ENCODE measurements around the gene PDGFB. TPM values are rescaled to one million over a fixed set of nuclear protein-coding genes. Genes with fewer than 3 reads are reported as not detected.

The PDGFB gene
- total and polyA plus RNA-seq, 2 of the 4 experiments (the other 2 are of a cell fraction) = 0.07 TPM; not detected in 1

DNA sequence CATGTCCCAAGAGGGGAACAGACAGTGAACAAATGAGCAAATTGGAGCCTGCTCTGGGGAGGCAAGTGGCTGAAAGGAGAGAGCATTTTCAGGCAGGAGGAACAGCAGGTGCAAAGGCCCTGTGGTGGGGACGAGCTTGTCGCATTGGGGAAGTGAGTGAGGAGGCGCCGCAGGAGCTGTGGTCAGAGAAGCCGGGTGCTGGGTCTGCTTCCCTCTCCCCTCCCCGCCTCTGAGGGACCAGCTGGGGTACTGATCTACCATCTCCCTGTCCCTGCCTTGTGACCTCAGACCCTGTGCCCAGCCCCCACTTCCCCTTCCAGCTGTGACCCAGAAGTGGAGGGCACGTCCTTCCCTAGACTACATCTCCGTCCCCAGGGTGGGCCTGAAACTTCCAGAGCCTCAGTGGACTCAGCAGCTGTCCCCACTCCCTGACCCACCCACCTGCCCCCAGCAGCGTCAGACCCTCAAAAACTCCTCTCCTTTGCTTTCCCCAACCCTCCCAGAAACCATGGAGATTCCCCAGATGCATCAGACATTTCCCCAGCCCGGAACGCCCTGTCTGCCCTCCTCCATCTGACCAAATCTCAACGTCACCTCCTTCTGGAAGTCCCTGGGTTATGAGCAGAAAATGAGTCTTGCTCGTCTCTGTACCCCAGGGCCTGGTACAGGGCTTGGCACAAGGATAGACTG lies 19.7 kb upstream of the PDGFB start:
- dilution Hi-C loops (cut with HindIII; ENCODE audit: low sequenced_read_pairs, unreplicated experiment) = no loop called here
- no peak overlapping the region for H3K23ac ChIP-seq (ENCODE audit: low read depth, low read length)
- no peaks in the 10 kb centered on the region for H4K20me1 ChIP-seq (ENCODE audit: insufficient read depth, low read length)
- in situ Hi-C loops (cut with MboI; ENCODE audit: low sequenced_read_pairs) = no loop called here
- no peak overlapping the region for H3K56ac ChIP-seq (ENCODE audit: extremely low read depth, insufficient read depth, low read length)
- H3K79me1 ChIP-seq (ENCODE audit: low read depth in 1 of 2, low read length in 2 of 2) = no peaks in the 10 kb centered on the region
- peaks cover 14% of the 10 kb centered on the region for H3K9me1 ChIP-seq (ENCODE audit: insufficient read depth, low read length)
- DNase-seq = no peak
- no peak overlapping the region for H3K4me3 ChIP-seq (ENCODE audit: insufficient read depth, low read depth, low read length)
- H3K27ac ChIP-seq (ENCODE audit: insufficient read depth, low read length) = no peak overlapping the region
- intact Hi-C loops (cut with micrococcal nuclease) = no loop called here
- no peak overlapping the region for H2BK20ac ChIP-seq (ENCODE audit: low read depth, low read length)
- no peak overlapping the region for H3K18ac ChIP-seq (ENCODE audit: low read depth, low read length)
- ChIA-PET CTCF (no interaction called here), POLR2A (ENCODE audit: unreplicated experiment) (no interaction called here)
- H3K9ac ChIP-seq (ENCODE audit: low read depth, low read length) = no peak overlapping the region
- WGBS, 2 experiments (ENCODE audit: extremely low coverage in 2 of 2, insufficient read length in 1 of 2) = 94% methylated on average over 2 of the region's 13 CpGs; no CpG with 5 or more reads in 1 of the 2 experiments
- BruUV-seq (replicated peaks) = no TSS peak
- no peak overlapping the region for H4K5ac ChIP-seq (ENCODE audit: low read depth, low read length)
- H2BK120ac ChIP-seq (ENCODE audit: low read depth, low read length) = 0 out of 2 replicates have a peak overlapping the region, but pooled peaks have one; percentile 15
- no peak overlapping the region for H3K4ac ChIP-seq (ENCODE audit: low read depth, low read length)
- H4K8ac ChIP-seq (ENCODE audit: low read depth in 2 of 2, low read length in 2 of 2) = no peak overlapping the region
- H4K91ac ChIP-seq (ENCODE audit: insufficient read depth, low read depth, low read length) = no peak overlapping the region
- H2AK5ac ChIP-seq (ENCODE audit: low read depth, low read length) = peak overlapping the region; percentile 37; the same call in 1 of the 2 replicates
- peak overlapping the region; percentile 16 for H2AK9ac ChIP-seq (replicated peaks; ENCODE audit: low read depth, low read length, poor library complexity)
- H3K36me3 ChIP-seq (ENCODE audit: control insufficient read depth, insufficient read depth, low read length) = no peaks in the 10 kb centered on the region
- H3K27me3 ChIP-seq (ENCODE audit: control insufficient read depth, insufficient read depth, low read length) = no peaks in the 10 kb centered on the region
- no peak overlapping the region for H3K4me2 ChIP-seq (ENCODE audit: low read depth, low read length)
- H2AFZ ChIP-seq (replicated peaks; ENCODE audit: low read length, poor library complexity) = no peak overlapping the region
- peaks cover 13% of the 10 kb centered on the region for H3K9me3 ChIP-seq (ENCODE audit: control insufficient read depth, insufficient read depth, low read length)
- H3K4me1 ChIP-seq (ENCODE audit: control insufficient read depth, insufficient read depth, low read length) = no peaks in the 10 kb centered on the region
- H2BK5ac ChIP-seq (ENCODE audit: low read depth, low read length, poor library complexity, severe bottlenecking) = no peak overlapping the region
- TF ChIP-seq MAZ (IDR thresholded peaks at IDR 0.05; ENCODE audit: borderline replicate concordance, low read depth, low read length) (no peak), CEBPB (IDR thresholded peaks at IDR 0.05; ENCODE audit: low read depth, low read length) (no peak), NFE2L2 (IDR thresholded peaks at IDR 0.05; ENCODE audit: low read depth, low read length) (no peak), RAD21 (IDR thresholded peaks at IDR 0.05; ENCODE audit: low read length) (no peak), CTCF (conservative IDR thresholded peaks at IDR 0.05; ENCODE audit: low read depth, low read length) (no peak), FOS (IDR thresholded peaks at IDR 0.05; ENCODE audit: low read depth, low read length) (no peak), RFX5 (IDR thresholded peaks at IDR 0.05; ENCODE audit: low read depth, low read length) (no peak), POLR2A (IDR thresholded peaks at IDR 0.05; ENCODE audit: low read depth, low read length) (no peak), BHLHE40 (IDR thresholded peaks at IDR 0.05; ENCODE audit: low read depth, low read length) (no peak), SMC3 (IDR thresholded peaks at IDR 0.05; ENCODE audit: low read depth, low read length) (no peak), CHD1 (IDR thresholded peaks at IDR 0.05; ENCODE audit: low read depth, low read length) (no peak), MAFK (IDR thresholded peaks at IDR 0.05; ENCODE audit: low read depth, low read length) (no peak), RCOR1 (IDR thresholded peaks at IDR 0.05; ENCODE audit: insufficient replicate concordance, low read length) (no peak)
- ATAC-seq (ENCODE audit: low read depth) = no peak
- H2BK15ac ChIP-seq (ENCODE audit: low read depth, low read length) = no peak overlapping the region; the same call in 2 of the 3 replicates
- H3K14ac ChIP-seq (replicated peaks; ENCODE audit: low read depth, low read length) = no peak overlapping the region

All from IMR-90 (cell line).